Esophagus muscularis mucosa (tissue), 3 donors: ENCODE results near the gene RPS23.

Experiments used
- POLR2A ChIP-seq: fragments of 450-650 bp; IDR thresholded peaks from one replicate; pipeline ENCODE4 v1.6.1; 2017; ENCODE audit warnings: antibody characterized with exemption, moderate library complexity, mild to moderate bottlenecking, low read depth
- TF ChIP-seq, protein P1 (sequence below), 3 experiments: fragments of 200-600 bp in 2 of 3; fragments of 450-650 bp in 1 of 3; sonication (generic) in 2 of 3; IDR thresholded peaks; one replicate each; pipeline ENCODE4 v1.5.1; 2017 to 2019; ENCODE audit warnings: antibody characterized with exemption in 3 of 3, mild to moderate bottlenecking in 2 of 3, moderate library complexity in 1 of 3

DNA sequence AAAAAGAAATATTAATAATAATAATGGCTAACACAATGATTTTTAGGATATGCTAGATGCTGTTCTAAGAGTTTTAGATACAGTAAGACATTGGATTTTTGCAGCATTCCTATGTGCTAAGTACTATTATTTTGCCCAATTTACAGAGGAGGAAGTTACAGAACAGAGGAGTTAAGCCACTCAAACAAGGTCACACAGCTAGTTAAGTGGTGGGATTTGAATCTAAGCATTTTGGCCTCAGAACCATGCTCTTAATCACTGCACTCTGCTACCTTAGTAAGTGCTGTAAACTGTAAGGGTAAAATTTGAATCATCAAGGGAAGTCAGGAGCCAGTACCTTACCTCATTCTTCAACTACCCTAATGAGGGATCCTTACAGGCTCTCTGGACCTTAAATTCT is 25.4 kb downstream of the RPS23 start:
- TF ChIP-seq POLR2A, result no peak
- TF ChIP-seq, protein P1, sequence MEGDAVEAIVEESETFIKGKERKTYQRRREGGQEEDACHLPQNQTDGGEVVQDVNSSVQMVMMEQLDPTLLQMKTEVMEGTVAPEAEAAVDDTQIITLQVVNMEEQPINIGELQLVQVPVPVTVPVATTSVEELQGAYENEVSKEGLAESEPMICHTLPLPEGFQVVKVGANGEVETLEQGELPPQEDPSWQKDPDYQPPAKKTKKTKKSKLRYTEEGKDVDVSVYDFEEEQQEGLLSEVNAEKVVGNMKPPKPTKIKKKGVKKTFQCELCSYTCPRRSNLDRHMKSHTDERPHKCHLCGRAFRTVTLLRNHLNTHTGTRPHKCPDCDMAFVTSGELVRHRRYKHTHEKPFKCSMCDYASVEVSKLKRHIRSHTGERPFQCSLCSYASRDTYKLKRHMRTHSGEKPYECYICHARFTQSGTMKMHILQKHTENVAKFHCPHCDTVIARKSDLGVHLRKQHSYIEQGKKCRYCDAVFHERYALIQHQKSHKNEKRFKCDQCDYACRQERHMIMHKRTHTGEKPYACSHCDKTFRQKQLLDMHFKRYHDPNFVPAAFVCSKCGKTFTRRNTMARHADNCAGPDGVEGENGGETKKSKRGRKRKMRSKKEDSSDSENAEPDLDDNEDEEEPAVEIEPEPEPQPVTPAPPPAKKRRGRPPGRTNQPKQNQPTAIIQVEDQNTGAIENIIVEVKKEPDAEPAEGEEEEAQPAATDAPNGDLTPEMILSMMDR (IDR thresholded peaks at IDR 0.05), result no peak
